Tibial artery (tissue), 4 donors: ENCODE results near the gene PLEKHN1.

Source experiments
- DNase-seq, 2 donors: peaks; one replicate each; pipeline ENCODE4 v3.0.0-alpha.2; 2019
- H3K27ac ChIP-seq, 2 donors: fragments of 200-600 bp; sonication (generic) in 1 of 2; 1 replicate in 1 of 2; 2 replicates in 1 of 2; pipeline ENCODE4 v1.5.1; 2018 to 2019; ENCODE audit warnings: mild to moderate bottlenecking in 1 of 2
- H3K27me3 ChIP-seq, 2 donors: fragments of 200-600 bp; sonication (generic) in 1 of 2; one replicate each; pipeline versions ENCODE4 v1.5.1 to v1.6.0; 2016 to 2019
- H3K36me3 ChIP-seq, 3 donors: fragments of 200-600 bp; sonication (generic) in 2 of 3; one replicate each; pipeline ENCODE4 v1.5.1; 2016 to 2019; ENCODE audit warnings: mild to moderate bottlenecking in 2 of 3
- H3K4me1 ChIP-seq, 4 donors: fragments of 200-600 bp; sonication (generic) in 2 of 4; 1 replicate in 3 of 4; 2 replicates in 1 of 4; pipeline ENCODE4 v1.5.1; 2016 to 2019
- H3K4me3 ChIP-seq, 2 donors: fragments of 200-600 bp; sonication (generic) in 1 of 2; 1 replicate in 1 of 2; 2 replicates in 1 of 2; pipeline ENCODE4 v1.5.1; 2018 to 2019; ENCODE audit warnings: mild to moderate bottlenecking in 2 of 2
- H3K9me3 ChIP-seq, 3 donors: fragments of 200-600 bp; sonication (generic) in 1 of 3; one replicate each; pipeline ENCODE4 v1.5.1; 2016 to 2019
- CTCF ChIP-seq, 2 experiments: fragments of 200-600 bp in 1 of 2; fragments of 450-650 bp in 1 of 2; IDR thresholded peaks; one replicate each; pipeline ENCODE4 v1.5.1; 2017 to 2019; ENCODE audit warnings: antibody characterized with exemption in 2 of 2, mild to moderate bottlenecking in 1 of 2, moderate library complexity in 1 of 2
- intact Hi-C: fragments of 100-400 bp; cut with DNase I; formaldehyde crosslinking; loops from one replicate; pipeline ENCODE4 v1.15.0; 2023; ENCODE audit warnings: low total_unique reads

The PLEKHN1 gene

GRCh38 chr1:996851-997712 lies 30.8 kb downstream of the PLEKHN1 start:
- peaks cover 0 to 6% (median 6%) of the 10 kb centered on the region in 3 donors for H3K9me3 ChIP-seq
- H3K27me3 ChIP-seq = no peaks in the 10 kb centered on the region
- H3K4me1 ChIP-seq = peaks cover 0 to 49% (median 24%) of the 10 kb centered on the region in 4 donors
- no peak for DNase-seq
- peak overlapping the region in 1 of 2 donors; percentile 100 for H3K27ac ChIP-seq
- no peak for TF ChIP-seq CTCF (IDR thresholded peaks at IDR 0.05)
- peak overlapping the region; percentile 67 to 89 for H3K4me3 ChIP-seq
- peaks cover 0 to 3% (median 0%) of the 10 kb centered on the region in 3 donors for H3K36me3 ChIP-seq
- intact Hi-C loops = no loop called here

GRCh38 chr1:997713-997992 lies 31.4 kb downstream of the PLEKHN1 start:
- no peaks in the 10 kb centered on the region for H3K27me3 ChIP-seq

GRCh38 chr1:997993-998744 lies 31.9 kb downstream of the PLEKHN1 start:
- Histone ChIP-seq H3K27ac (peak overlapping the region; percentile 100), H3K36me3 (peaks cover 0 to 5% (median 1%) of the 10 kb centered on the region in 3 donors), H3K4me3 (peak overlapping the region; percentile 67 to 89), H3K4me1 (peaks cover 0 to 49% (median 24%) of the 10 kb centered on the region in 4 donors), H3K9me3 (no peaks in the 10 kb centered on the region), H3K27me3 (no peaks in the 10 kb centered on the region)
- DNase-seq = peak in 1 of 2 donors; percentile 67
- intact Hi-C loops = no loop called here
- TF ChIP-seq CTCF (IDR thresholded peaks at IDR 0.05) = no peak

More at GRCh38 chr1:997713-997992, 31.4 kb downstream of the PLEKHN1 start:
- peaks cover 0 to 2% (median under 1%) of the 10 kb centered on the region in 3 donors for H3K9me3 ChIP-seq
- H3K27ac ChIP-seq = peak overlapping the region in 1 of 2 donors; percentile 100
- intact Hi-C loops = no loop called here
- H3K4me3 ChIP-seq = peak overlapping the region; percentile 67 to 89
- H3K36me3 ChIP-seq = peaks cover 0 to 3% (median 0%) of the 10 kb centered on the region in 3 donors
- H3K4me1 ChIP-seq = peaks cover 0 to 49% (median 24%) of the 10 kb centered on the region in 4 donors
- TF ChIP-seq CTCF (IDR thresholded peaks at IDR 0.05) = no peak
- DNase-seq = peak in 1 of 2 donors; percentile 68

- Histone ChIP-seq H3K36me3 (peaks cover 0 to 10% (median 0%) of the 10 kb centered on the region in 3 donors), H3K4me3 (peak overlapping the region; percentile 67 to 89), H3K27ac (peak overlapping the region; percentile 100), H3K27me3 (no peaks in the 10 kb centered on the region), H3K4me1 (peaks cover 0 to 49% (median 24%) of the 10 kb centered on the region in 4 donors), H3K9me3 (no peaks in the 10 kb centered on the region)
- no peak for TF ChIP-seq CTCF (IDR thresholded peaks at IDR 0.05)
- no peak for DNase-seq
- intact Hi-C loops = no loop called here
Observed at GRCh38 chr1:998745-998994, 32.4 kb downstream of the PLEKHN1 start.

- DNase-seq = no peak
- H3K27ac ChIP-seq = peak overlapping the region; percentile 100
- no peaks in the 10 kb centered on the region for H3K27me3 ChIP-seq
- no peak for TF ChIP-seq CTCF (IDR thresholded peaks at IDR 0.05)
- H3K4me1 ChIP-seq = peaks cover 0 to 49% (median 24%) of the 10 kb centered on the region in 4 donors
- H3K9me3 ChIP-seq = no peaks in the 10 kb centered on the region
- peaks cover 0 to 10% (median 0%) of the 10 kb centered on the region in 3 donors for H3K36me3 ChIP-seq
- intact Hi-C loops = no loop called here
- peak overlapping the region; percentile 67 to 89 for H3K4me3 ChIP-seq
Observed at GRCh38 chr1:998995-999724, 32.9 kb downstream of the PLEKHN1 start.
